HG03196 (cell line): Measurements from ENCODE around the gene TRABD2B.
"Not testable (repeated sequence)": the region's sequence is repeated elsewhere in the genome, so short reads cannot be mapped to it uniquely, and the experiment has no call there.

Source experiments
- ATAC-seq: cut with Tn5 transposase; IDR thresholded peaks from one replicate; pipeline ENCODE4 v1.9.1; 2021; ENCODE audit not compliant: unreplicated experiment

Gene TRABD2B

GRCh38 chr1:47970882-47971281, 26.3 kb downstream of the TRABD2B start:
- ATAC-seq, result no peak

GRCh38 chr1:47969478-47969877, 27.7 kb downstream of the TRABD2B start:
- no peak for ATAC-seq

DNA sequence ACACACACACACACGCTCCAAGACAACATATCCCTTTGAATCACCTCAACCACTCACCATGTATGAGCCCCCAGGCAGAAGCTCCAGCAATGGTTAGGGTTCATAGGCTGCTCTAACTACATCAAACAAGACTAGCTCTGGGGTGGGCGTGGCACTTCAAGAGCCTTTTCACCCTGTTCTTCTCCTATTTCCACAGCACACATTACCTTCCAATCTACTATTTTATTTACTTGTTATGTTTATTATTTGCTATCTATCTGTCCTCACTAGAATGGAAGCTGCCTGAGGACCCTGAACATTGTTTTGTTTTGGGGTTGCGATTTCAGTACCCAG, 28.7 kb downstream of the TRABD2B start:
- no peak for ATAC-seq

DNA sequence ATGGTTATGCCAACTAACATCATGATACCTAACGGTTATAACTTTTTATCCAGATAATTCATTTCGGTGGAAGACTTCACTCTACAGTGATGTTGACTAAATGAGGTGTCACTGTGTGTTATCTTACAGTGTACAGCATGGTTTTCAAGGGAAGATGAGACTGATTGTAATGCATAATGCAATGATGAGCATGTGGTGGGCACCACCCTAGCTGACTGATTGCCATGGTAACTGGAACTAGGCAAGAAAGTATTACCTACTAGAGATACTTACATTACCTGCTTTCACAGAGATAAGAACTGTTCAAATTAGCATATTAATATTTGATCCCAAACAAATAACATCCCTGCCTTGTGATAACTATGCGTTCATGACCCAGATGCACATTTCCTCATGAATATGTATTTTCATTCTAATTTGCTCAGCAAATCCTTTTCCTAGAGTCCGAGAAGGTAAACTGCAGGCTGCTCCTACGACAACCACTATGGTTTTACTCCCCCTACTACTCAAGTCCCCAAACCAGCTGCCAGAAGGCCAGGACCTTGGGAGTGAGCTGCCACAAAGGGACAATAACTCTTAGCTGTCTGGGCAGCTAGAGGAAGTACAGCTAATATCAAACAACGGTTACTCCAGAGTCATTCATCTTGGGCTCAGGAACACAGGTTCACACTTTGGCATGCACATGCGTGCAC, 29.2 kb downstream of the TRABD2B start:
- ATAC-seq, result no peak

DNA sequence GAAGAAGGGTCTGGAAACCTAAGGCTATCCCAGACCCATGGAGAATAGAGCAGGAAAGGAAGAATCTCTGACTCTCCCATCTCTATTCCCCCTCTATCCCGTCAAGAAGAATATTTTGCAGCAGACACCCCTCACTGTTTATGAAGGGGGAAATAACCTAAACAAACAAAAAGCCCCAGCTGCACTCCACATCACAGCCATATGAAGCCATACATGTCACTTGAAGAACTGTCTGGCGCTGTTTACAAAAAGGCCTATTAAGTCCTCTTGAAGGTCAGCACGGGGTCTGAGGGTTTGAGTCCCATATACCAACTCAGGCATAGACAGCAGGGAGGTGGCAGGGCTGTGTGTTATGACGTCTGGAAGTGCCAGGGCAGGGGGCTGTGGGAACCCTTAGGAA, 31.4 kb downstream of the TRABD2B start:
- no peak for ATAC-seq

- ATAC-seq, result no peak
Measured at GRCh38 chr1:47964636-47965035, 32.5 kb downstream of the TRABD2B start.

DNA sequence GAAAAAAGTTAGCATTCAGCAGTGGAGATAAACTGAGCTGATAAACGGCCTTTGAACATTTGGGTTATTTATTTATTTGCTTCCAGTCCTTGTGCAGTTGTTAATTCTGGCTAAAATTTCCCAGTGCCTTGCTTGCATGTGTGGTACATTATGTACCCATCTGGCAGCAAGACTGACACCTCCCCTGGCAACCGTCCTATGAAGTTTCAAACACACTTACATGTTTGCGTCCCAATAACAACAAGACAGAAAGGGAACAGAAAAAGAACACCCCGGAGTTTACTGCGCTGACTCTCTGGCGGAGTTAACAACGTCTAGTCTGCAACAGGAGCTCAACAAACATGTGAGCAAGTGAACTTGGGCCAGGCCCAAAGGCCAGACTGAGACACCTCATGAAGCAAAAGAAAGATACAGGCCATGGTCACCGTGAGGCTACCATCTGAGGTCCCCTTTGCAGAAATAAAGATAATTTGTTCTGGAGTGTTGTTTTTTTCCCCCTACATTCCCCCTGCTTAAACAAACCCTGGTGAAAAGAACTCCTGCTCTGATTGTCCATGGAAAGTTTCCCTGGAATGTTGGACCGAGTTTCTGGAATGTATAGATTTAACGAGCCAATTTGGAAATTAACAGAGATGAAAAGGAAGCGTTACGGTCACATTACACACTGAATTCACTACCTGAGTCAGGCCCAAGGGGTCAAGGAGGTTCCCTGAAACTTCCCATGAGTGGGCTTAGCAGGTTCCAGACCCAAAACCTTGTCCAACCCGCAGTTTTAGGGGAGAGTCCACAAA, 33.4 kb downstream of the TRABD2B start:
- no peak for ATAC-seq

GRCh38 chr1:47962750-47963492, 34.3 kb downstream of the TRABD2B start:
- ATAC-seq, result no peak

DNA sequence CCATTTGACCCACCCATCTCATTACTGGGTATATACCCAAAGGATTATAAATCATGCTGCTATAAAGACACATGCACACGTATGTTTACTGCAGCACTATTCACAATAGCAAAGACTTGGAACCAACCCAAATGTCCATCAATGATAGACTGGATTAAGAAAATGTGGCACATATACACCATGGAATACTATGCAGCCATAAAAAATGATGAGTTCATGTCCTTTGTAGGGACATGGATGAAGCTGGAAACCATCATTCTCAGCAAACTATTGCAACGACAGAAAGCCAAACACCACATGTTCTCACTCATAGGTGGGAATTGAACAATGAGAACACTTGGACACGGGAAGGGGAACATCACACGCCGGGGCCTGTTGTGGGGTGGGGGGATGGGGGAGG, 35.4 kb downstream of the TRABD2B start:
- not testable (repeated sequence) for ATAC-seq

DNA sequence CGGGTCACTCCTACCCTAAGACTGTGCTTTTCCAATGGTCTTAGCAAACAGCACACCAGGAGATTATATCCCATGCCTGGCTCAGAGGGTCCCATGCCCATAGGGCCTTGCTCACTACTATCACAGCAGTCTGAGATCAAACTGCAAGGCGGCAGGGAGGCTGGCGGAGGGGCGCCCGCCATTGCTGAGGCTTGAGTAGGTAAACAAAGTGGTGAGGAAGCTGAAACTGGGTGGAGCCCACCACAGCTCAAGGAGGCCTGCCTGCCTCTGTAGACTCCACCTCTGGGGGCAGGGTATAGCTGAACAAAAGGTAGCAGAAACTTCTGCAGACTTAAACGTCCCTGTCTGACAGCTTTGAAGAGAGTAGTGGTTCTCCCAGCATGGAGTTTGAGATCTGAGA, 40.7 kb downstream of the TRABD2B start:
- ATAC-seq, result not testable (repeated sequence)

DNA sequence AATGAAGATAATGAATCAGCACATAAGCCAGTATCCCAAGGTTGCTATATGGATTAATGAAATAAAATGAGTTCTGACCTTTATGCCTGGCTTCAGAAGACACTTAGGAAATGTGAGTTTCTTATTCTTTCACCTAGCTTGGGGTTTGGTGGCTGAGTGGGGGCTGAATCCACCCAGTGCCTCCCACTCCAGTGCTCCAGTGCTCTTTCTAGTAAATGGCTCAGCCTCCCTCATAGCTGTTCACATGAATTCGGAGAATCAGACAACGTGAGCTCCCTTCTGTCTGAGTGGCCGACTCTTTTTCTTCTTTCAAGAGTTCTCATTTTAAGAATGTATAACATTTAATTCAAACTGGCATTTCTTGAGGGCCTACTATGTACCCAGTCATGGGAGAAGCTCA, 43.5 kb downstream of the TRABD2B start:
- ATAC-seq, result no peak

- no peak for ATAC-seq
Measured at GRCh38 chr1:47951545-47952235, 45.5 kb downstream of the TRABD2B start.

DNA sequence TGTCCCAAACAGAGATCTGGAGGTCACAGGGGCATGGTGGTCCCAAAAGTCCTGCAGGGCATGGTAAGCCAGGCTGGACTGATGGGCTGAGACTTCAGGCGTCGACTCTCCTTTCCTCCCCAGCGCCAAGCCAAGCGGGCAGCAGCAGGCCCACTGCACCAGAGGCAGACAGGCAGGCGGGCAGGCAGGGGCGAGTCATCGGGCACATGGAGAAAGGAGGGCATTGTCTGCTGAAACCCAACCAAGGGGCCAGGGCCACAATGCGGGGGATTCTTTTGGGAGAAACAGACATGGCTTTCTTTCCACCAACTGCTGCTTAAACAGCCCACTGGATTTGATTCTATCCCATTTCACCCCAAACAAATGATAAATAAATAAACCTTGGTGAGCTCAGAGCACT, 46.2 kb downstream of the TRABD2B start:
- ATAC-seq, result no peak

DNA sequence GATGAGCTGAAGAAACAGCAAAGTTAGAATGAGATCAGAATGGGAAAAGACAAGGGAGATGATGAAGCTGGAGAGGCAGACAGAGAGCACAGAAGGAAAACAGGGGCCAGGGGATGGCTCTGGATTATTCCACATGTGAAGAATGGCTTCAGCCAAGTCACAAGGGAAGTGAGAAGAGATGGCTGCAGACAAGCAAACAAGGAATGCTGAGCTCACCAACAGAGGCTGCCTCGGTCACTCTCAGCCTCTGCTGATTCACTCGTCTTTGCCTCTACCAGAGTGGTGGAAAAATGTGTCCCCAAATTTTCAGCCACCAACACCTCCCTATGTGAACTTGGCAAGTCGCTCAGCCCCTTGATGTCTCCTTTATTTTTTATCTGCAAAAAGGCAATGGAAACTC, 46.7 kb downstream of the TRABD2B start:
- no peak for ATAC-seq

DNA sequence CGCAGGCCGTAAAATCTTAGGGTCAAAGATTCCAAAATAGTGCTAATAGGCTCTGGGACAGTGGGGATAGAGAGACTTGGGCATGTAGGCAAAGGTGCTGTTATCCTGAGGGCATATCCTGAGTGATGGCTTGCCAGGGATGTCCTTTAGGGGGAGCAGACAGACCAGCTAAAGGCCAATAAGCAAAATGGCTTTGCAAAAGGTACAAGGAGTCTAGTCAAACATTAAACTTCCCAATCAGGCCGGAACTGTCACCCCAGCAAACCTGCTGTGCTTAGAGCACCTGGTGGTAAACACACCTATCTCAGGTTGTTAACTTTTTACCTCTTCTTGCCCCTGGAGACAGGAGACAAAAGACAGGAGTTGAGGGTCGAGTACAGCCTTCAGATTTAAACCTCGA, 49.1 kb downstream of the TRABD2B start:
- no peak for ATAC-seq

DNA sequence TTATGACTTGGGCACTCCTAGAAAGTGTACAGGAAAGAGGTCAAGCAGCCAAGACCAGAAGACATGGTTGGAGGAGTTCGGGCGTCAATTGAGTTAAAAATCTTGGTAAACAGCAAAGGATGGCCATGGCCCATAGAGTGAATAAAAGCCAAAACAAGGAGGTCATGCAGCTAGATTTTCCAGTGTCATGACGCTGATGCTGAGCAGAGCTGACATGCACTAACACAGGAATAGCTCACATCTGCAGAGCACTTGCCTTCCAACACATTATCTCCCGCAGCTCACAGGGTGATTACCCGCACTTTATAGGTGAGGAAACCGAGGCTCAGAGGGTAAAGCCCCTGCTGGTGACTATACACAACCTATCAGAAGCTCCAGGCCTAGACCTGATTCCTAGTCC, 49.7 kb downstream of the TRABD2B start:
- ATAC-seq, result no peak

DNA sequence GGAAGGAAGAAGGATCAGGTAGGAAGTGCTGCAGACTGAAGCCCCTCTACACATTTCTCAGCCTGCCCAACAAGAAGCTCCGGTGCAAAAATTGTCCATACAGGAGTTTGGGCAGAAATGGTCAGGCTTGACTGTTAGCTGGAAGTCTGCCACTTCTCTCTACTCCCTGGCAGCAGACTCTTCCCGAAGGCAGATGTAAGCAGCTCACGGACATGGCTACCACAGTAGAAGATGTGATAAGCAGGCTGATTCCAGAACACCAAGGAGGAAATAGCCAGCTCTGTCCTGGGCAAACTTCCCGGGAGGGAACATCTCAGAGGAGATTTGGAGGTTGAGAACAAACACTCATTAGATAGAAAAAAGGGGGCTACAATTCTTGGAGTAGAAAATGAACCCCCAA, 52.6 kb downstream of the TRABD2B start:
- no peak for ATAC-seq

DNA sequence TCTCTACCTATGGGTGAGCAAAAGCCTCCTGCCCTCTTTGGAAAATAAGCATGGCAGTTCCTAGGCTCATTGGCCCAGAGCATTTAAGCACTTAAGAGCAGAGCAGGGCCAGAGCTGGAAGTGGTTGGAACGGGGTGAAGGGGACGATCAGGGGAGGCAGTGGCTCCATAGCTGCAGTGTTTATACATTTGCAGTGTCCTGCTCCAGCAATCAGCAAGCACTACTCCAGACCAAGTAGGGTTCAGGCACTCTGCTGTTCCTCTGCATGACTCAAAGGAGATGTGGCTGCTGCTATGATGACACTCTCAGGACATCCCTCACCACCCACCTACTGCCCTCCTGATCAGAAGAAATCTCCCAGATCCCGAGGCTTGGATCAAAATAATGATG, 55.0 kb downstream of the TRABD2B start:
- no peak for ATAC-seq

DNA sequence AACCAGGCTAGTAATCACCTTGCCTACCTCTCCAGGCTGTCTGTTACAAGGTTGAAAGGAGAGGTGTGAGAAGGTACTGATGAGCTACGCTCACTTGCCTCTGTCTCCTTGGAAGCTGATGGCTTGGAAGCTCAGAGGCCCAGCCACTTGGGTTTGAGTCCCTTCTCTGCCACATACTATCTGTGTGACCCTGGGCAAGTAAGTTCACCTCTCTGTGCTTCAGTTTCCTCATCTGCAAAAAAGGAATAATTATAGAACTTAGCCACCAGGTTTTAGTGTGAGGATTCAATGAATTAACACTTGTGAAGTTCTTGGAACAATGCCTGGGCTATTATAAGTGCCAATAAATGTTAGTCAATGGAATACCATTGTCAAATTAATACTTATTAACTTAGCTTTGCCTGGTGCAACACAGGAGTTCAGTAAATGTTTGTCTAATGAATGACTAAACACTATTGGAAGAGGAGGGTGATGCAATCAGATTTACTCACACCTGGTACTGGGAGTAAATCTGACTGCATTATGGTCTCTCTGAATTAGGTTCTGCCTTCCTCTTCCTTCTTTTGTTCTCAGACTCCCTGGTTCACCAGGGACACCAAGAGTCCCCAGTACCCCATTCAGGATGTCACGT, 55.5 kb downstream of the TRABD2B start:
- ATAC-seq, result no peak

- no peak for ATAC-seq
Measured at GRCh38 chr1:47940779-47941178, 56.4 kb downstream of the TRABD2B start.

GRCh38 chr1:47940326-47940725, 56.9 kb downstream of the TRABD2B start:
- ATAC-seq, result no peak
